ENCODE data around the gene SCFD2. TPM values are rescaled to one million over a fixed set of nuclear protein-coding genes. Genes with fewer than 3 reads are reported as not detected.

The SCFD2 gene
- total RNA-seq, 3 donors from 2014 or later: 22.8 to 33.8 (median 25.0) TPM

- no peaks in the 10 kb centered on the region for H3K9me3 ChIP-seq
- no peak overlapping the region for H3K27ac ChIP-seq
- no peaks in the 10 kb centered on the region for H3K36me3 ChIP-seq
- no peak for TF ChIP-seq POLR2A (IDR thresholded peaks at IDR 0.05)
- no peak for TF ChIP-seq CTCF (IDR thresholded peaks at IDR 0.05)
- TF ChIP-seq POLR2AphosphoS5 (IDR thresholded peaks at IDR 0.05): no peak
- DNase-seq (ENCODE audit: low spot score in 2 of 2): no peak
- intact Hi-C loops (cut with DNase I; ENCODE audit: low total_unique reads): no loop called here
- no peaks in the 10 kb centered on the region for H3K27me3 ChIP-seq
- no peak overlapping the region for H3K4me3 ChIP-seq
- H3K4me1 ChIP-seq: no peaks in the 10 kb centered on the region
These were observed 426.1 kb downstream of the SCFD2 start for GRCh38 chr4:52939739-52940138.

GRCh38 chr4:52939325-52939724 lies 426.5 kb downstream of the SCFD2 start:
- intact Hi-C loops (cut with DNase I; ENCODE audit: low total_unique reads): no loop called here
- H3K27me3 ChIP-seq: no peaks in the 10 kb centered on the region
- H3K27ac ChIP-seq: no peak overlapping the region
- no peaks in the 10 kb centered on the region for H3K36me3 ChIP-seq
- no peak overlapping the region for H3K4me3 ChIP-seq
- TF ChIP-seq POLR2AphosphoS5 (IDR thresholded peaks at IDR 0.05): no peak
- TF ChIP-seq CTCF (IDR thresholded peaks at IDR 0.05): no peak
- no peak for TF ChIP-seq POLR2A (IDR thresholded peaks at IDR 0.05)
- no peak for DNase-seq (ENCODE audit: low spot score in 2 of 2)
- H3K9me3 ChIP-seq: no peaks in the 10 kb centered on the region
- H3K4me1 ChIP-seq: no peaks in the 10 kb centered on the region

- intact Hi-C loops (cut with DNase I; ENCODE audit: low total_unique reads): no loop called here
- no peaks in the 10 kb centered on the region for H3K9me3 ChIP-seq
- TF ChIP-seq POLR2A (IDR thresholded peaks at IDR 0.05): no peak
- no peak for TF ChIP-seq POLR2AphosphoS5 (IDR thresholded peaks at IDR 0.05)
- no peak for TF ChIP-seq CTCF (IDR thresholded peaks at IDR 0.05)
These were observed 428.0 kb downstream of the SCFD2 start for GRCh38 chr4:52937829-52938228.

GRCh38 chr4:52936729-52937128 lies 429.1 kb downstream of the SCFD2 start:
- Histone ChIP-seq H3K4me1 (no peaks in the 10 kb centered on the region), H3K36me3 (no peaks in the 10 kb centered on the region), H3K27ac (no peak overlapping the region), H3K9me3 (no peaks in the 10 kb centered on the region), H3K27me3 (no peaks in the 10 kb centered on the region), H3K4me3 (no peak overlapping the region)
- DNase-seq (ENCODE audit: low spot score in 2 of 2): no peak
- intact Hi-C loops (cut with DNase I; ENCODE audit: low total_unique reads): no loop called here
- TF ChIP-seq CTCF (IDR thresholded peaks at IDR 0.05) (no peak), POLR2A (IDR thresholded peaks at IDR 0.05) (no peak), POLR2AphosphoS5 (IDR thresholded peaks at IDR 0.05) (no peak)

More at GRCh38 chr4:52937829-52938228, 428.0 kb downstream of the SCFD2 start:
- Histone ChIP-seq H3K4me1 (no peaks in the 10 kb centered on the region), H3K27me3 (no peaks in the 10 kb centered on the region), H3K36me3 (no peaks in the 10 kb centered on the region), H3K27ac (no peak overlapping the region), H3K4me3 (no peak overlapping the region)
- DNase-seq (ENCODE audit: low spot score in 2 of 2): no peak

GRCh38 chr4:52935317-52935716 lies 430.5 kb downstream of the SCFD2 start:
- intact Hi-C loops (cut with DNase I; ENCODE audit: low total_unique reads): no loop called here
- no peaks in the 10 kb centered on the region for H3K9me3 ChIP-seq

GRCh38 chr4:52933738-52934137 lies 432.1 kb downstream of the SCFD2 start:
- Histone ChIP-seq H3K4me3 (no peak overlapping the region), H3K27me3 (no peaks in the 10 kb centered on the region), H3K4me1 (no peaks in the 10 kb centered on the region), H3K36me3 (no peaks in the 10 kb centered on the region), H3K27ac (no peak overlapping the region), H3K9me3 (no peaks in the 10 kb centered on the region)
- TF ChIP-seq POLR2A (IDR thresholded peaks at IDR 0.05) (no peak), POLR2AphosphoS5 (IDR thresholded peaks at IDR 0.05) (no peak), CTCF (IDR thresholded peaks at IDR 0.05) (no peak)
- intact Hi-C loops (cut with DNase I; ENCODE audit: low total_unique reads): no loop called here
- no peak for DNase-seq (ENCODE audit: low spot score in 2 of 2)

More at GRCh38 chr4:52935317-52935716, 430.5 kb downstream of the SCFD2 start:
- no peaks in the 10 kb centered on the region for H3K36me3 ChIP-seq
- H3K4me1 ChIP-seq: no peaks in the 10 kb centered on the region
- DNase-seq (ENCODE audit: low spot score in 2 of 2): no peak
- H3K4me3 ChIP-seq: no peak overlapping the region
- no peak overlapping the region for H3K27ac ChIP-seq
- TF ChIP-seq POLR2A (IDR thresholded peaks at IDR 0.05) (no peak), POLR2AphosphoS5 (IDR thresholded peaks at IDR 0.05) (no peak)
- H3K27me3 ChIP-seq: no peaks in the 10 kb centered on the region
